NCI-H1417 treated with DMSO at 0.1 percent for 48 hours (cell line): Measurements from ENCODE around the gene METTL1.
"Not testable (repeated sequence)": the region's sequence is repeated elsewhere in the genome, so short reads cannot be mapped to it uniquely, and the experiment has no call there.

Source experiments
- DNase-seq: peaks from one replicate; lab custom pipeline; 2025; lab: John Stamatoyannopoulos, UW

The METTL1 gene

GRCh38 chr12:57771873-57772428 lies at the start of gene METTL1:
Gene METTL1, minus strand, starts transcription at chr12:57772105. Its CDS starts 22 bp downstream, at chr12:57772083.
- peak; percentile 84 for DNase-seq

GRCh38 chr12:57821015-57821414 lies 49.1 kb upstream of the METTL1 start:
- not testable (repeated sequence) for DNase-seq

DNA sequence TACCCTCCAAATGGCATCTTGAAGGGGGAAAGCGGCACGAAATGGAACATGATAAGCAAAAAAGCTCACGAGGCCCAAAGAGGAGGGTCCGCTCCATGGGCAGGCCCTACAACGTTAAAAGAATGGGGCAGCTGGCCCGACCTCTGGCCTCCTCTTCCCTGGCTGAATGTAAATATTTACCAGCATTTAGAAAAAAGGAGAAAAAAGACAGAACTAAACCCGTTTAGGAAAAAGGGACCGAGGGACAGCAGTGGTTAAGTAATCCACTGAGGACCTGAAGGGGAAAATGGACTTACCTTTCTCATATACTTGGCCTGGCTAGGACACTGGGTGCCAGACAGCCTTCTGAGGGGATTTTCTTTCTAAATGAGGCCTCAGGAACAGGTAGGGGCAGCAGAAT lies 48.2 kb upstream of the METTL1 start:
- not testable (repeated sequence) for DNase-seq

DNA sequence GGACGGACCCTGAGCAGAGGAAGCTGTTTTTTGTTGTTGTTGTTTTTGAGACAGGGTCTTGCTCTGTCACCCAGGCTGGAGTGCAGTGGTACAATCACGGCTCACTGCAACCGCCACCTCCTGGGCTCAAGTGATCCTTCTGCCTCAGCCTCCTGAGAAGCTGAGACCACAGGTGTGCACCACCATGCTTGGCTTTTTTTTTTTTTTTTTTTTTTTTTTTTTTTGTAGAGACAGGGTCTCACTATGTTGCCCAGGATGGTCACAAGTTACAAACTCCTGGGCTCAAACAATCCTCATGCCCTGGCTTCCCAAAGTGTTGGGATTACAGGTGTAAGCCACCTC lies 46.1 kb upstream of the METTL1 start:
- not testable (repeated sequence) for DNase-seq

- DNase-seq, result no peak
Measured at GRCh38 chr12:57817261-57817989, 45.5 kb upstream of the METTL1 start.

GRCh38 chr12:57816855-57817151 lies 44.9 kb upstream of the METTL1 start:
- no peak for DNase-seq

GRCh38 chr12:57816001-57816854 lies 44.3 kb upstream of the METTL1 start:
- DNase-seq, result no peak

GRCh38 chr12:57815177-57816000 lies 43.5 kb upstream of the METTL1 start:
- DNase-seq, result peak; percentile 23

DNA sequence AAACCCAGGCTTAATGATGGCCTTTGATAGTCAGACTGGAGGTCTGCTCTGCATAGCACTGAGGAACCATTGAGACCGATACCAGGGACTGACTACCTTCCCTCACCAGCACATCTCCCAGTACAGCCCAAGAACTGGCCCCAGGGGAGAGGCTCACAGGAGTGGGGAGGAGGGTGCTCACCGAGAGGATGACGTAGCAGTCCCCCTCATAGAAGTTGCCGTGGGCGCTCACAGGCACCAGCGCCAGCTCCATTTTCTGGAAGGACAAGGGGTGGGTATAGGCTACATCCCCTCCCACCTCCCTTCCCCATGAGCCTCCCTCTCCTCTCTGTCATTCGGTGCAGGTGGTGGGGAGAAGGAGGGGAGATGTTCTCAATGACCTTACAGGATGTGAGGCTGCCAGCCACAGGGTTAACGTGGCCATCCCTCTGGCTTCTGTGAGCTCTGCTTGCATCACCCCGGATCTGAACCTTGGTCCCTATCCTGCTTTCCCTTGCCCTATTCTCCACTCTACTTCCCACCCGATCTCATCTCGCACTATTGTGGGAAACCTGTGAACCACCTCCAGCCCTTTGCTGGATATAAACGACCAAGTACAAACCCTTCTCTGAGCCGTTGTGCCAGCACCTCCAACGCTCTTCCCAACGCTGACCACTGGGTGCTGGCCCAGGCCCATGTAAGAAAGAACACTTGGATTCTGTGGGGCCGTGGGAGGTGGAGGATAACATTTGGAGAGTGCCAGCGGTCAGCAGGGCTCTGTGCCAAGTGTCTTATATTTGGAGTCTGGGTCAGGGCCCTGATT lies 42.3 kb upstream of the METTL1 start:
- no peak for DNase-seq

DNA sequence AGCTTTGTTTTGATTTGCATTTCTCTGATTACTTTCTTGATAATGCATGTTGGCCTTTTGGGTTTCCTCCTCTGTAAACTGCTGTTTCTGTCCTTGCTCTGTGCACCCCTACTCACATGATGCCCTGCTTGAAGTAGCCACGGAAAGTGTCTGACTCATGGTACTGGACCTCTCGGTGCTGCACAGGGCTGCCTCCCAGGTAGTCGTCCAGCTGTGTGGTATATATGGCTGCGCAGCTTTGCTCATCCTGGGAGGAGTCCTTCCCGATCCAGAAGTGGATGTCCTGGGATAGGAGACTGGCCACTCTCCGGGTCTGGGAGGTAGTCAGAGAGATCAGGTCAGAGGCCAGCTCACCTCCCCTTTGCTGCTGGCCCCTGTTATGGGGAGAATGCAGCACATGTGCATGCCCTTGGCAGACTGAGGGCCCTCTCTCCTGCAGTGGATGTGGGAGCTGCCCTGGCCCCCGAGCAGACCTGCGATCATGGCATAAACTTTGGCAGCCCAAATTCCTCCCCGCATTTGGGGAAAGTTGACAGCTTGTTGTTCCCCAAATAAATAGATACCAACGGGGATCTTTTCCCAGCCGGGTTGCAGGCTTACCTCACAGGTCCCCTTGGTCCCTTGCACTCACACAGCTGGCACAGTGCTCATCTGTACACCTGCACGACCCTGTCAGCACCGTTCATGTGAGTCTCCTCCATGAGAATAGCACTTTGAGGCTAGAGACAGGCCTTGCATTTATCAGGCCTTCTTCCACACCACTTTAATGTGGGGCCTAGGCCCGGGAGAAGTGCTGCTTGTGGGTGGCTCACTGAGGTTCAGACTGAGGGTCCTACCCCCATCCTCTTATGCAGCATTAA lies 41.4 kb upstream of the METTL1 start:
- DNase-seq, result no peak

DNA sequence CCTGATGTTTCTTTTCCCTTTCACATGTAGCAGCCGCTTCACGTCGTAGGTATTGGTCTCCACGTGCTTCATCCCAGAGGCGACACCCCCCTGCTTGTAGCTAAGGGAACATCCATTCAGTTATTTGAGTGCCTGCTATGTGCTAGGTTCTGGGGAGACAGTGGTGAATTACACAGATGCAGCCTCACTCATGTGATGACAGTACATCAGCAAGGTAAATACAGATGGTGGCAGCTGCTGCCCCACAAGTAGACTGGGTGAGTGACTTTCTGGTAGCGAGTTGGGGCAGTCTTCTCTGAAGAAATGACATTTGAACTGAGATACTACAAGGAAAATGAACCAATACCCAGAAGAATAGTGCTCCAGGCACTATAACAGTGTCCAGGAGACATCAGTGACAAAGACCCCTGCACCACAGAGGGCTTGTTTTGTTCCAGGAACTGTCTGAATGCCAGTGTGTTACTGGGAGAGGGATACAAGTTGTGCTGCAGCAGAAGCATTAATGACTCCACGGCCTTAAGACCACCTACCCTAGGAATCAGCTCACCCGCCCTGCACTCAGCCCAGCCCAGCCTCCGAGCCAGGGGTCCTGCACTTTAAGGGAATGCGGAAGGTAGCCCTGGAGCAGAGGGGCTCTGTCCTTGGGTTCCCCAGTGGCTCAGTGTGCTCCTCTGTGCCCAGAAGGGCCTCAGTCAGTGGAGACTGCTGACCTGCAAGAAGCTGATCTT lies 39.3 kb upstream of the METTL1 start:
- DNase-seq, result no peak

DNA sequence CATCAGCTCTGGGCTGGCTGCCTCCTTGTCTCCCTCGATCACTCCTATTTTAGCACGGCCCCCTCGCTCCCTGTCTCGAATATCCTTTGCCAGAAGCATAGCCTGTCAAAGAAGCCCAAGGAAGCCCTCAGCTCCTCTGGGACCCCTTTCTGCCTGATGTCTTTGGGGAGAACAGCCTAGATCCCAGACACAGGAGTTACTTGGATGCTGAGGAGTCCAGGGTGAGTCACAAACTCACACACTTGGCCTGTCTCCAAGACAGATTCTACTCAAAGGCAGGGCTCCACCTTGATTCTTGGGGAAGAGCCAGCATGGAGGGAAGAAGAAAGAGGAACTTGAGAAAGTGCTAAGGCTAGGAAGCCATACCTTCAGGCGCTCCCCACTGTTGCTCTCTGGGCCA lies 38.5 kb upstream of the METTL1 start:
- no peak for DNase-seq

DNA sequence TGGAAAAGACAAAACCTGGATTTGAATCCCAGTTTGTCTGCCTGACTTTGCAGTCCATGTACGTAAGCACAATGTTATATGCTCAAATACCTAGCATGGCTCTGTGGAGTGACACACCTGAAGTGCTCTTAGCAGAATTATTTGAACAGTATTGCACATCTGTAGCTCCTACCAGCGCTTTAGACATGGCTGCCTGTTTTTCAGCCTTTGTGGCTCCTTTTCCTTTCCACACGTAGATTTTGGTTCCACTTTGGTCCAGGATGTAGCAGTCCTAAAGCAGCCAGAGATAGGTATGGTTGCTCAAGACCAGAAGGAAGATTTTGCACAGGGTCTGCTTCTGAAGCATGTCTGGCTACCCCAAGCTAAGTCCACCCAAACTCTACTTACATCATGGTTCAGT lies 37.5 kb upstream of the METTL1 start:
- no peak for DNase-seq

- no peak for DNase-seq
Measured at GRCh38 chr12:57808351-57808750, 36.4 kb upstream of the METTL1 start.

GRCh38 chr12:57807285-57807684 lies 35.4 kb upstream of the METTL1 start:
- DNase-seq, result no peak

GRCh38 chr12:57806677-57807076 lies 34.8 kb upstream of the METTL1 start:
- no peak for DNase-seq

- no peak for DNase-seq
Measured at GRCh38 chr12:57803319-57803893, 31.5 kb upstream of the METTL1 start.

DNA sequence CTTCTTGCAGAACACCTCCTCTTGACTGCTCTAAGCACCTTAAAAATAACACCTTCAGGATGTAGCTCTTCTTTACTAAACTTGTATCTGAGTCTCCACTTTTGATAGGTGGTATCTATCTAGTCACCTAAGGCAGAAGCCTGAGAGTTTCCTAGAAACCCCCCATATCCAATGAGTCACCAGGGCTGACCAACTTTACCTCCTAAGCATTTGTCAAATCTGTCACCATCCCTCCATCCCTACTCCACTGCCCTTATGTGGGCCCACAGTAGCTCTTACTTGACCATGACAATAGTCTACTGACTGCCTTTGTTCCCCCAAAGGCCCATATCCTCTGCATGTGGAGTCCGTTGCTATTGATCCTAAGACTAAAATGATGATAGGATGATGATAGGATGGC lies 30.7 kb upstream of the METTL1 start:
- DNase-seq, result no peak

- DNase-seq, result no peak
Measured at GRCh38 chr12:57800965-57801364, 29.1 kb upstream of the METTL1 start.

DNA sequence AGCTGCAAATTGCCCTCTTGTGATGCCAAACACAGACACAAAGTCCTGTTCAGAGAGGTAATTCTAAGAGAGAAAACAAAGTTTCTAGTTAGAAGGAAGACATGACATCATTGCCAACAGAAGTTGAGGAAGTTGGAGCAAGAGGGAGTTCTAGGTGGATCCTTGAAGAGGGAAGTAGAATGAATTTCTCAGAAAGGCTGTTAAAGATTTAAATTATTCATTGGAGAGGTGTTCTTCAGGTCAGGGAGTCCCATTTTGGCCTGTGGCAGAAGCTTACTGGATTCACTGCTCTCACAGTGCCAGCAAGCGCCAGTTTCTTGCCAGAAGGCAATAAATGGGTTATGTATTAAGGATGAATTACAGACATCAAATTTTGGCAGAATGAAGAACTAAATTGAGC lies 26.0 kb upstream of the METTL1 start:
- no peak for DNase-seq
